CD8-positive, alpha-beta memory T cell (primary cell): ENCODE results near the gene L3MBTL3. TPM values are rescaled to one million over a fixed set of nuclear protein-coding genes. Genes with fewer than 3 reads are reported as not detected.
A peak's percentile ranks its signal among the peaks of the same experiment; 100 is the strongest.

Experiments used
- CTCF ChIA-PET: fragments of 350-600 bp; sonication (Branson Sonifier 250); formaldehyde crosslinking; loops from one replicate; lab custom pipeline; 2021; ENCODE audit warnings: antibody characterized with exemption; lab: Charles Lee
- POLR2A ChIA-PET: fragments of 350-600 bp; sonication (Branson Sonifier 250); formaldehyde crosslinking; loops from one replicate; lab custom pipeline; 2021; ENCODE audit warnings: antibody characterized with exemption; lab: Charles Lee
- DNase-seq, 5 donors: peaks; one replicate each; pipeline versions ENCODE4 v3.0.0 to v3.0.0-alpha.2; 2020 to 2022; ENCODE audit warnings: mixed read lengths in 1 of 5
- H3K27ac ChIP-seq: one replicate; pipeline ENCODE4 v1.7.0; 2013; ENCODE audit warnings: low read depth, mild to moderate bottlenecking, low read length, moderate library complexity
- H3K27me3 ChIP-seq: 2 replicates; pipeline ENCODE4 v1.7.0; 2013; ENCODE audit warnings: low read length, mild to moderate bottlenecking; ENCODE audit not compliant: insufficient read depth, poor library complexity, severe bottlenecking
- H3K36me3 ChIP-seq: 2 replicates; pipeline ENCODE4 v1.7.0; 2013; ENCODE audit warnings: mild to moderate bottlenecking, low read length, moderate library complexity; ENCODE audit not compliant: insufficient read depth
- H3K4me1 ChIP-seq: 2 replicates; pipeline ENCODE4 v1.7.0; 2013; ENCODE audit warnings: mild to moderate bottlenecking, low read length, moderate library complexity; ENCODE audit not compliant: insufficient read depth
- H3K4me3 ChIP-seq: 2 replicates; pipeline ENCODE4 v1.7.0; 2013; ENCODE audit warnings: mild to moderate bottlenecking, low read length
- H3K9me3 ChIP-seq: 2 replicates; pipeline ENCODE4 v1.7.0; 2013; ENCODE audit warnings: mild to moderate bottlenecking, low read length
- H3K27ac Mint-ChIP-seq, 8 donors: one replicate each; pipeline ENCODE4 v1.8.0; 2020 to 2021; ENCODE audit warnings: mixed read lengths in 8 of 8, mild to moderate bottlenecking in 6 of 8, inconsistent platforms in 3 of 8, moderate library complexity in 3 of 8
- H3K27me3 Mint-ChIP-seq, 2 donors: one replicate each; pipeline ENCODE4 v1.8.0; 2020 to 2021; ENCODE audit warnings: mixed read lengths in 2 of 2, mild to moderate bottlenecking in 1 of 2, moderate library complexity in 1 of 2
- H3K36me3 Mint-ChIP-seq, 3 donors: one replicate each; pipeline ENCODE4 v1.8.0; 2020 to 2021; ENCODE audit warnings: mixed read lengths in 3 of 3, inconsistent platforms in 1 of 3, mild to moderate bottlenecking in 1 of 3
- H3K4me1 Mint-ChIP-seq, 3 donors: one replicate each; pipeline ENCODE4 v1.8.0; 2020 to 2021; ENCODE audit warnings: mixed read lengths in 3 of 3, inconsistent platforms in 1 of 3, mild to moderate bottlenecking in 1 of 3
- H3K4me3 Mint-ChIP-seq, 7 donors: one replicate each; pipeline ENCODE4 v1.8.0; 2020 to 2021; ENCODE audit warnings: mixed read lengths in 7 of 7, mild to moderate bottlenecking in 6 of 7, moderate library complexity in 4 of 7, inconsistent platforms in 2 of 7
- H3K9me3 Mint-ChIP-seq, 5 donors: one replicate each; pipeline ENCODE4 v1.8.0; 2020 to 2022; ENCODE audit warnings: mixed read lengths in 5 of 5, mild to moderate bottlenecking in 3 of 5, moderate library complexity in 2 of 5, inconsistent platforms in 1 of 5
- polyA plus RNA-seq: library from polyadenylated mRNA; unstranded; fragments of 300-500 nt; fragmentation: Illumina TruSeq; gene quantifications from one replicate; pipeline ENCODE4 v1.2.3, GENCODE V29; 2021
- total RNA-seq, 2 experiments: library from RNA; stranded (reverse); gene quantifications; one replicate each; pipeline ENCODE4 v1.2.3, GENCODE V29; 2021

The L3MBTL3 gene
- total and polyA plus RNA-seq, 3 experiments from 2014 or later, result 6.6 to 11.1 (median 10.2) TPM

GRCh38 chr6:130093546-130093945 lies 75.2 kb downstream of the L3MBTL3 start:
- Mint-ChIP-seq H3K4me3 (no peak overlapping the region), H3K27me3 (no peaks in the 10 kb centered on the region), H3K36me3 (peaks cover 52 to 78% (median 52%) of the 10 kb centered on the region in 3 donors), H3K4me1 (peaks cover 18 to 49% (median 31%) of the 10 kb centered on the region in 3 donors), H3K27ac (no peak overlapping the region), H3K9me3 (peaks cover 0 to 5% (median 2%) of the 10 kb centered on the region in 5 donors)
- DNase-seq, result no peak
- Histone ChIP-seq H3K4me1 (peaks cover 14% of the 10 kb centered on the region), H3K27me3 (no peaks in the 10 kb centered on the region), H3K4me3 (no peak overlapping the region), H3K9me3 (no peaks in the 10 kb centered on the region), H3K36me3 (no peaks in the 10 kb centered on the region), H3K27ac (no peak overlapping the region)
- POLR2A ChIA-PET, result no interaction called here
- CTCF ChIA-PET, result no interaction called here

DNA sequence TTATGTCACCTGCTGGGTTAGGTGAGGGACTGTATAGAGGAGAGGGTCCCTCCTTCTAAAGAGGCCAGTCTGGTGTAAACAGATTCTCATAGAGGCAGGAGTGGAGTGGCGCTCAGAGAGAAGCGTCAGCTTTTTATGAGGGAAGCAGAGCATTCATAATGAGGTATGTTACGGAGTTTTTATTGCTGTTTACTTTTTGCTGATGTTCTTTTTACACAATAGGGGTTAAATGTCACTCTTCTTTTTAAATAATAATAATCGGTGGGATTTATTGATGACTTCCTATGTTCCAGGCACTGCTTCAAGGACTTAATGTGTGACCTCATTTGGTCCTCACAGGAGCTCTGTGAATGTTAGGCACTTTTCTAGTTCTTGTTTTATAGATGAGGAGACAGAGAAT lies 79.9 kb downstream of the L3MBTL3 start:
- Histone ChIP-seq H3K4me1 (peaks cover 4% of the 10 kb centered on the region), H3K27ac (no peak overlapping the region), H3K27me3 (no peaks in the 10 kb centered on the region), H3K36me3 (no peaks in the 10 kb centered on the region), H3K9me3 (no peaks in the 10 kb centered on the region), H3K4me3 (no peak overlapping the region)
- Mint-ChIP-seq H3K27ac (peak overlapping the region in 1 of 8 donors; percentile 65), H3K4me3 (peak overlapping the region in 1 of 7 donors; percentile 13), H3K36me3 (peaks cover 27 to 85% (median 50%) of the 10 kb centered on the region in 3 donors), H3K9me3 (no peaks in the 10 kb centered on the region), H3K27me3 (peaks cover 0 to 3% of the 10 kb centered on the region in 2 donors), H3K4me1 (peaks cover 11 to 44% (median 29%) of the 10 kb centered on the region in 3 donors)
- ChIA-PET POLR2A (no interaction called here), CTCF (no interaction called here)
- no peak for DNase-seq

- Mint-ChIP-seq H3K27ac (no peak overlapping the region), H3K27me3 (peaks cover 0 to 3% of the 10 kb centered on the region in 2 donors), H3K36me3 (peaks cover 24 to 85% (median 50%) of the 10 kb centered on the region in 3 donors), H3K4me3 (no peak overlapping the region), H3K9me3 (no peaks in the 10 kb centered on the region), H3K4me1 (peaks cover 7 to 37% (median 25%) of the 10 kb centered on the region in 3 donors)
- CTCF ChIA-PET, result no interaction called here
- Histone ChIP-seq H3K27ac (no peak overlapping the region), H3K27me3 (no peaks in the 10 kb centered on the region), H3K4me3 (no peak overlapping the region), H3K4me1 (no peaks in the 10 kb centered on the region), H3K36me3 (no peaks in the 10 kb centered on the region), H3K9me3 (no peaks in the 10 kb centered on the region)
- POLR2A ChIA-PET, result no interaction called here
- no peak for DNase-seq
Observed at GRCh38 chr6:130099119-130099518, 80.7 kb downstream of the L3MBTL3 start.

- H3K4me1 ChIP-seq, result no peaks in the 10 kb centered on the region
- ChIA-PET POLR2A (no interaction called here), CTCF (no interaction called here)
- Mint-ChIP-seq H3K4me3 (no peak overlapping the region), H3K27me3 (peaks cover 0 to 3% of the 10 kb centered on the region in 2 donors), H3K9me3 (peaks cover 0 to 3% (median 0%) of the 10 kb centered on the region in 5 donors), H3K27ac (peak overlapping the region in 3 of 8 donors; percentile 32 to 38 (median 36)), H3K36me3 (peaks cover 38 to 76% (median 40%) of the 10 kb centered on the region in 3 donors), H3K4me1 (peaks cover 18 to 30% (median 28%) of the 10 kb centered on the region in 3 donors)
- H3K27me3 ChIP-seq, result no peaks in the 10 kb centered on the region
- H3K27ac ChIP-seq, result no peak overlapping the region
- no peak overlapping the region for H3K4me3 ChIP-seq
- H3K9me3 ChIP-seq, result no peaks in the 10 kb centered on the region
- H3K36me3 ChIP-seq, result no peaks in the 10 kb centered on the region
- DNase-seq, result no peak
Observed at GRCh38 chr6:130105996-130106704, 87.8 kb downstream of the L3MBTL3 start.

DNA sequence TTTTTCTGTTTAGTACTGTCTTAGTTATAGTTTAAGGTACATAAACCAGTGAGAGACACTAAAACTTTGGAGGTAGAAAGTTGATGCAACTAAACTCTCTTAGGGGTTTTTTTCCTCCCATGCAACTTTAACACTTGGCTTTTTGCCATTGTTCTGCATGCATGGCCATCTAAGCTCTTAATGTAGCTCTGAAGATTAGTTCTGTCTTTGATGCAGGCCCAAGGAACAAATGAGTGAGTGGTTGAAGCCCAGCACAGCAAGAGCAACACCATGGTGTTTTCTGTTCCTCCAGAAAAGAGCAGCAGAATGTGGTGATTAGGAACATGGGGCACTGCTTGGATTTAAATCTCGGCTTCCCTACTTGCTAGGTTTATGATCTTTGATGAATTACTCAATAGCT lies 89.3 kb downstream of the L3MBTL3 start:
- peaks cover 33 to 75% (median 48%) of the 10 kb centered on the region in 3 donors for H3K36me3 Mint-ChIP-seq
- Histone ChIP-seq H3K4me3 (no peak overlapping the region), H3K4me1 (no peaks in the 10 kb centered on the region), H3K27ac (no peak overlapping the region), H3K9me3 (no peaks in the 10 kb centered on the region), H3K27me3 (no peaks in the 10 kb centered on the region), H3K36me3 (no peaks in the 10 kb centered on the region)
- H3K27ac Mint-ChIP-seq, result no peak overlapping the region
- no peaks in the 10 kb centered on the region for H3K27me3 Mint-ChIP-seq
- CTCF ChIA-PET, result interaction anchor here (0.7 to 1.4 kb wide), 2 partner anchors 11 to 21 kb away, joined by 3 read pairs; no protein-coding TSS in a partner anchor
- peaks cover 22 to 30% (median 22%) of the 10 kb centered on the region in 3 donors for H3K4me1 Mint-ChIP-seq
- H3K4me3 Mint-ChIP-seq, result no peak overlapping the region
- DNase-seq, result no peak
- peaks cover 0 to 3% (median 0%) of the 10 kb centered on the region in 5 donors for H3K9me3 Mint-ChIP-seq
- POLR2A ChIA-PET, result no interaction called here

DNA sequence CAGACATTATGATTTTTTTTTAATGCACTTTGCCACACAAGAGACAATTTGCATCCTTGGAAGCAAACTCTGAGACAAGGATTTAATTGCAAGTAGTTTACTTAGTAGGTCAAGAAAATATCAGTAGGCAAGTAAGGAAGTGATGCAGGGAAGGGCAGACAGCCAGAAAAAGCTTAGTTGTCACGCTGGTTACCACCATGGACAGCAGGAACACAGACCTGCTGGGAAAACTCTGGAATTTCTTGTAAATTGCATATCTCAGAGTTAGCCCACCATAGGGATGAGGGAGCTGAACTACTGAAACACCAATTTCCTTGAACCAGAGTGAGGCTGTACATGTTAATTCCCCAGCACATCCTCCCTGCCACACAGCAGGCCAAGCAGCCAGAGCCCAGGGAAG lies 92.7 kb downstream of the L3MBTL3 start:
- Mint-ChIP-seq H3K4me3 (no peak overlapping the region), H3K36me3 (peaks cover 33 to 77% (median 44%) of the 10 kb centered on the region in 3 donors), H3K4me1 (peaks cover 22 to 31% (median 23%) of the 10 kb centered on the region in 3 donors), H3K27me3 (no peaks in the 10 kb centered on the region), H3K9me3 (peaks cover 0 to 3% (median 0%) of the 10 kb centered on the region in 5 donors), H3K27ac (peak overlapping the region in 1 of 8 donors; percentile 58)
- CTCF ChIA-PET, result no interaction called here
- Histone ChIP-seq H3K27me3 (no peaks in the 10 kb centered on the region), H3K9me3 (no peaks in the 10 kb centered on the region), H3K36me3 (no peaks in the 10 kb centered on the region), H3K4me1 (no peaks in the 10 kb centered on the region), H3K4me3 (no peak overlapping the region), H3K27ac (no peak overlapping the region)
- no peak for DNase-seq
- POLR2A ChIA-PET, result no interaction called here

- no peaks in the 10 kb centered on the region for H3K27me3 ChIP-seq
- Mint-ChIP-seq H3K27me3 (no peaks in the 10 kb centered on the region), H3K4me3 (no peak overlapping the region), H3K27ac (no peak overlapping the region), H3K4me1 (peaks cover 17 to 19% (median 18%) of the 10 kb centered on the region in 3 donors), H3K36me3 (peaks cover 42 to 69% (median 43%) of the 10 kb centered on the region in 3 donors), H3K9me3 (no peaks in the 10 kb centered on the region)
- H3K4me1 ChIP-seq, result no peaks in the 10 kb centered on the region
- ChIA-PET POLR2A (interaction anchor here (0.6 kb wide), 2 partner anchors 13 to 21 kb away, joined by 9 to 11 read pairs; no protein-coding TSS in a partner anchor), CTCF (interaction anchor here (0.6 kb wide), 1 partner anchor 87 kb away, joined by 3 read pairs; no protein-coding TSS in a partner anchor)
- no peak for DNase-seq
- H3K36me3 ChIP-seq, result no peaks in the 10 kb centered on the region
- no peak overlapping the region for H3K4me3 ChIP-seq
- no peak overlapping the region for H3K27ac ChIP-seq
- H3K9me3 ChIP-seq, result no peaks in the 10 kb centered on the region
Observed at GRCh38 chr6:130113201-130113710, 94.9 kb downstream of the L3MBTL3 start.

DNA sequence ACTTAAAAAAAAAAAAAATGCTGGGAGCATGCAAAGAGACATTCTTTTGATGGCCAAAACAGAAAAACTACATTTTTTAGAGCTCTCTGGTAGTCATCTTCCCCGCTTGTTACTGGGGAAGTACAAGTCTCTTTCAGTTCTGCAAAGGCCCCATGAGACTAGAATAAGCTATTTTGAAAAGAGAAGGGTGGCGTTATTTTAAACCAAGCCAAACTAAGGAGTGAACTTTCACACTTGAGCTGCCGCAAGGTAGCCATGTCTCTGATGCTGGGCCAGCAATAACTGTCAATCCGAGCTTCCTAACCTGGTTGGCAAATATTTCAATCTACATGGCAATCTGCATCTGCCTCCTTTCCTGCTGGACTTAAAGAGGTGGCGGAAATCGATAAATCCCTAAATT lies 96.7 kb downstream of the L3MBTL3 start:
- H3K4me1 Mint-ChIP-seq, result peaks cover 8 to 14% (median 11%) of the 10 kb centered on the region in 3 donors
- H3K27ac ChIP-seq, result no peak overlapping the region
- POLR2A ChIA-PET, result no interaction called here

More for the DNA sequence above, 96.7 kb downstream of the L3MBTL3 start:
- H3K36me3 ChIP-seq, result no peaks in the 10 kb centered on the region
- H3K4me3 Mint-ChIP-seq, result no peak overlapping the region
- peaks cover 29 to 58% (median 35%) of the 10 kb centered on the region in 3 donors for H3K36me3 Mint-ChIP-seq
- H3K27me3 ChIP-seq, result no peaks in the 10 kb centered on the region
- H3K4me3 ChIP-seq, result no peak overlapping the region
- H3K4me1 ChIP-seq, result peaks cover under 1% of the 10 kb centered on the region
- CTCF ChIA-PET, result no interaction called here
- no peaks in the 10 kb centered on the region for H3K27me3 Mint-ChIP-seq
- no peaks in the 10 kb centered on the region for H3K9me3 ChIP-seq
- H3K27ac Mint-ChIP-seq, result peak overlapping the region in 1 of 8 donors; percentile 51
- H3K9me3 Mint-ChIP-seq, result no peaks in the 10 kb centered on the region
- DNase-seq, result no peak
